ENCODE data around the gene VAV1.

GRCh38 chr19:6779206-6779605 is 6.7 kb downstream of the VAV1 start:
- TF ChIP-seq EP300 (conservative IDR thresholded peaks at IDR 0.05; ENCODE audit: poor library complexity, severe bottlenecking) = no peak
- TF ChIP-seq, protein P1, sequence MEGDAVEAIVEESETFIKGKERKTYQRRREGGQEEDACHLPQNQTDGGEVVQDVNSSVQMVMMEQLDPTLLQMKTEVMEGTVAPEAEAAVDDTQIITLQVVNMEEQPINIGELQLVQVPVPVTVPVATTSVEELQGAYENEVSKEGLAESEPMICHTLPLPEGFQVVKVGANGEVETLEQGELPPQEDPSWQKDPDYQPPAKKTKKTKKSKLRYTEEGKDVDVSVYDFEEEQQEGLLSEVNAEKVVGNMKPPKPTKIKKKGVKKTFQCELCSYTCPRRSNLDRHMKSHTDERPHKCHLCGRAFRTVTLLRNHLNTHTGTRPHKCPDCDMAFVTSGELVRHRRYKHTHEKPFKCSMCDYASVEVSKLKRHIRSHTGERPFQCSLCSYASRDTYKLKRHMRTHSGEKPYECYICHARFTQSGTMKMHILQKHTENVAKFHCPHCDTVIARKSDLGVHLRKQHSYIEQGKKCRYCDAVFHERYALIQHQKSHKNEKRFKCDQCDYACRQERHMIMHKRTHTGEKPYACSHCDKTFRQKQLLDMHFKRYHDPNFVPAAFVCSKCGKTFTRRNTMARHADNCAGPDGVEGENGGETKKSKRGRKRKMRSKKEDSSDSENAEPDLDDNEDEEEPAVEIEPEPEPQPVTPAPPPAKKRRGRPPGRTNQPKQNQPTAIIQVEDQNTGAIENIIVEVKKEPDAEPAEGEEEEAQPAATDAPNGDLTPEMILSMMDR (IDR thresholded peaks at IDR 0.05; ENCODE audit: poor library complexity, severe bottlenecking) = no peak
- TF ChIP-seq, protein P2, sequence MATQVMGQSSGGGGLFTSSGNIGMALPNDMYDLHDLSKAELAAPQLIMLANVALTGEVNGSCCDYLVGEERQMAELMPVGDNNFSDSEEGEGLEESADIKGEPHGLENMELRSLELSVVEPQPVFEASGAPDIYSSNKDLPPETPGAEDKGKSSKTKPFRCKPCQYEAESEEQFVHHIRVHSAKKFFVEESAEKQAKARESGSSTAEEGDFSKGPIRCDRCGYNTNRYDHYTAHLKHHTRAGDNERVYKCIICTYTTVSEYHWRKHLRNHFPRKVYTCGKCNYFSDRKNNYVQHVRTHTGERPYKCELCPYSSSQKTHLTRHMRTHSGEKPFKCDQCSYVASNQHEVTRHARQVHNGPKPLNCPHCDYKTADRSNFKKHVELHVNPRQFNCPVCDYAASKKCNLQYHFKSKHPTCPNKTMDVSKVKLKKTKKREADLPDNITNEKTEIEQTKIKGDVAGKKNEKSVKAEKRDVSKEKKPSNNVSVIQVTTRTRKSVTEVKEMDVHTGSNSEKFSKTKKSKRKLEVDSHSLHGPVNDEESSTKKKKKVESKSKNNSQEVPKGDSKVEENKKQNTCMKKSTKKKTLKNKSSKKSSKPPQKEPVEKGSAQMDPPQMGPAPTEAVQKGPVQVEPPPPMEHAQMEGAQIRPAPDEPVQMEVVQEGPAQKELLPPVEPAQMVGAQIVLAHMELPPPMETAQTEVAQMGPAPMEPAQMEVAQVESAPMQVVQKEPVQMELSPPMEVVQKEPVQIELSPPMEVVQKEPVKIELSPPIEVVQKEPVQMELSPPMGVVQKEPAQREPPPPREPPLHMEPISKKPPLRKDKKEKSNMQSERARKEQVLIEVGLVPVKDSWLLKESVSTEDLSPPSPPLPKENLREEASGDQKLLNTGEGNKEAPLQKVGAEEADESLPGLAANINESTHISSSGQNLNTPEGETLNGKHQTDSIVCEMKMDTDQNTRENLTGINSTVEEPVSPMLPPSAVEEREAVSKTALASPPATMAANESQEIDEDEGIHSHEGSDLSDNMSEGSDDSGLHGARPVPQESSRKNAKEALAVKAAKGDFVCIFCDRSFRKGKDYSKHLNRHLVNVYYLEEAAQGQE (IDR thresholded peaks at IDR 0.05; ENCODE audit: borderline replicate concordance) = no peak
- no peak for TF ChIP-seq EZH2 (IDR thresholded peaks at IDR 0.05; ENCODE audit: borderline replicate concordance, insufficient read depth, low read length, poor library complexity, severe bottlenecking)
- no peak for TF ChIP-seq POLR2AphosphoS5 (IDR thresholded peaks at IDR 0.05)
- no peak for TF ChIP-seq TAF1 (IDR thresholded peaks at IDR 0.05; ENCODE audit: low read depth)
- TF ChIP-seq SMC3 (conservative IDR thresholded peaks at IDR 0.05; ENCODE audit: poor library complexity) = no peak
- no peak for TF ChIP-seq RAD21 (conservative IDR thresholded peaks at IDR 0.05)
